GM10248 (cell line): ENCODE data around the gene GPR141.

ENCODE experiments used
- CTCF ChIA-PET: fragments of 300-600 bp; sonication (Branson Sonifier 250); formaldehyde crosslinking; extraction: SDS; loops from one replicate; lab custom pipeline; 2021; ENCODE audit warnings: antibody characterized with exemption; lab: Yijun Ruan, JAX
- POLR2A ChIA-PET: fragments of 350-650 bp; sonication (Branson Sonifier 250); formaldehyde crosslinking; extraction: SDS; loops from one replicate; lab custom pipeline; 2020; ENCODE audit warnings: antibody characterized with exemption; lab: Yijun Ruan, JAX
- DNase-seq: peaks from one replicate; pipeline ENCODE4 v3.0.0; 2012; ENCODE audit errors: extremely low spot score
- TF ChIP-seq, protein P1 (sequence below): IDR thresholded peaks from 2 replicates; pipeline ENCODE4 v1.5.1; 2012; ENCODE audit warnings: mild to moderate bottlenecking, low read depth; ENCODE audit errors: extremely low read depth, missing control alignments, control extremely low read depth

The GPR141 gene

DNA sequence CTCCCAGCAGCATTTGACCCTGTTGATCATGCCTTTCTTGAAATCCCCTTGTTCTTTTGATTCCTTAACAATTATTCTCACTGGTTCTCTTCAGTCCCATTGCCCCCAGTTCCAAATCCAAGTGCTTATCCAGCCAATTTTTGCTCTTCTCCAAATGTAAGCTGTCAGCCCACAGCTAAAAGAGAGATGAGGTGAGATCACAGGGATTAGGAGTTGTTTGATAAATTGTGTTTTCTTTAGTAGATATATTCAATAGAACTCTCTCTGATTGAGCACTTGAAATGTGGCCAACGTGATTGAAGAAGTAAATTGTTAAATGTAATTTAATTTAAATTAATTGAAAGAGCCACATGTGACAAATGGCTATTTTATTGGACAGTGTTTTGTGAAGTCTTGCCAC, 88.2 kb downstream of the GPR141 start:
- TF ChIP-seq, protein P1, sequence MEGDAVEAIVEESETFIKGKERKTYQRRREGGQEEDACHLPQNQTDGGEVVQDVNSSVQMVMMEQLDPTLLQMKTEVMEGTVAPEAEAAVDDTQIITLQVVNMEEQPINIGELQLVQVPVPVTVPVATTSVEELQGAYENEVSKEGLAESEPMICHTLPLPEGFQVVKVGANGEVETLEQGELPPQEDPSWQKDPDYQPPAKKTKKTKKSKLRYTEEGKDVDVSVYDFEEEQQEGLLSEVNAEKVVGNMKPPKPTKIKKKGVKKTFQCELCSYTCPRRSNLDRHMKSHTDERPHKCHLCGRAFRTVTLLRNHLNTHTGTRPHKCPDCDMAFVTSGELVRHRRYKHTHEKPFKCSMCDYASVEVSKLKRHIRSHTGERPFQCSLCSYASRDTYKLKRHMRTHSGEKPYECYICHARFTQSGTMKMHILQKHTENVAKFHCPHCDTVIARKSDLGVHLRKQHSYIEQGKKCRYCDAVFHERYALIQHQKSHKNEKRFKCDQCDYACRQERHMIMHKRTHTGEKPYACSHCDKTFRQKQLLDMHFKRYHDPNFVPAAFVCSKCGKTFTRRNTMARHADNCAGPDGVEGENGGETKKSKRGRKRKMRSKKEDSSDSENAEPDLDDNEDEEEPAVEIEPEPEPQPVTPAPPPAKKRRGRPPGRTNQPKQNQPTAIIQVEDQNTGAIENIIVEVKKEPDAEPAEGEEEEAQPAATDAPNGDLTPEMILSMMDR: no peak
- POLR2A ChIA-PET: no interaction called here
- no peak for DNase-seq
- CTCF ChIA-PET: interaction anchor here (1.4 kb wide), 1 partner anchor 23 kb away, joined by 4 read pairs; no protein-coding TSS in a partner anchor

DNA sequence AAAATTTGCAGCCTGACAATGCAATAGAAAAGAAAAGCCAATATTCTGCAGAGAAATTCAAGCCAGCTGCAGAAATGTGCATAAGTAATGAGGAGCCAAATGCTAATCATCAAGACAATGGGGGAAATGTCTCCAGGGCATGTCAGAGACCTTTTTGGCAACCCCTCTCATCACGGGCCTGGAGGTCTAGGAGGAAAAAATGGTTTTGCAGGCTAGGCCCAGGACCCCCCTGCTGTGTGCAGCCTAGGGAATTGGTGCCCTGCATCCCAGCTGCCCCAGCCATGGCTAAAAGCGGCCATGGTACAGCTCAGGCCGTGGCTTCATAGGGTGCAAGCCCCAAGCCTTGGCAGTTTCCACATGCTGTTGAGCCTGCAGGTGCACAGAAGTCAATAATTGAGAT, 92.4 kb downstream of the GPR141 start:
- POLR2A ChIA-PET: no interaction called here

DNA sequence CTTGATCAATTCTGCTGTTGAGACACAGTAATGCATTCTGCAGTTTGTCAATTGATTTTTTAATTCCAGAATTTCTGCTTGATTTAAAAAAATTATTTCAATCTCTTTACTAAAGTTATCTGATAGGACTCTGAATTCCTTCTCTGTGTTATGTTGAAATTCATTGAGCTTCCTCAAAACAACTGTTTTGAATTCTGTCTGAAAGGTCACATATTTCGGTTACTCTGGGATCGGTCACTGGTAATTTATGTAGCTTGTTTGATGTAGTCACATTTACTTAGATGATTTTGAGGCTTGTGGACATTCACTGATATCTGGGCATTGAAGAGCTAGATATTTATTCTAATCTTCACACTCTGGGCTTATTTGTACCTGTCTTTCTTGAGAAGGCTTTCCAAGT, 97.6 kb downstream of the GPR141 start:
- POLR2A ChIA-PET: no interaction called here
- no peak for DNase-seq
- TF ChIP-seq, protein P1: no peak
- CTCF ChIA-PET: interaction anchor here (1.2 kb wide), 1 partner anchor 31 kb away, joined by 3 read pairs; no protein-coding TSS in a partner anchor

More for the DNA sequence above, 92.4 kb downstream of the GPR141 start:
- no peak for DNase-seq
- TF ChIP-seq, protein P1: no peak
- CTCF ChIA-PET: no interaction called here

DNA sequence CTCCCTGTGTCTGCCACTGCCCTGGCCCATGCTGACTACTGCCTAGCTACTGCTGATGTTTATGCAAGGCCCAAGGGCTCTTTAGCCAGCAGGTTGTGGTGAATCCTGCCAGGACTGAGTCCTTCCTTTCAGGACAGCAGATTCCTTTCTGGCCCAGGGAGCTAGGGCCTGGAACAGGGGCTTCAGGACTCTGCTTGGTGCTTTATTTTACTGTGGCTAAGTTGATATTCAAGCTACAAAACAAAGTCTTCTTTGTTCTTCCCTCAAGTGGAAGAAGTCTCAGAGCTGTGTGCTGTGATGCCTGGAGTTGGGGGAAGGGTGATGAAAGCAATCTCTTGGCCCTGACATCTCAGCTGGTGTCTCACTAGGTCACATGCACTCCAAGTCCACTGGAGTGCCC, 98.6 kb downstream of the GPR141 start:
- CTCF ChIA-PET: interaction anchor here (0.9 to 1.3 kb wide), 2 partner anchors 12 to 37 kb away, joined by 4 read pairs; no protein-coding TSS in a partner anchor
- no peak for DNase-seq
- TF ChIP-seq, protein P1: no peak
- POLR2A ChIA-PET: no interaction called here

DNA sequence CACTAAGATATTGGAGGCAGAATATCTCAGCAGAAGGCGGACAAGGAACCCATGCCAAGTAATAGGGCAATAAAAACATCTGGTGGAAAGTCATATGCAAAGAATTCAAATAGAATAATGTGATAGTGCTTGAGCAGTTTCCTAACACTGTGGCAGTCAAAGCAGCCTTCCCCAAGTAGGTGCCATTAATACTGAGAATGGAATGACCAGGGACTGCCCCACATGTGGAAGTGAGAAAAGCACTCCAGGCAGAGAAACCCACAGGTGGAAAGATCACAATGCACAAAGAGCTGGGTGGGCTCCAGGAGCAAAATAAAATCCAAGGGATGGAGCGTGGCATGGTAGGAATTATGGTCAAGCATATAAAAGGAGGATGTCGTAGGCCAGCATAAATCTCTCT, 100.4 kb downstream of the GPR141 start:
- ChIA-PET CTCF (no interaction called here), POLR2A (no interaction called here)
- TF ChIP-seq, protein P1: no peak
- DNase-seq: no peak

DNA sequence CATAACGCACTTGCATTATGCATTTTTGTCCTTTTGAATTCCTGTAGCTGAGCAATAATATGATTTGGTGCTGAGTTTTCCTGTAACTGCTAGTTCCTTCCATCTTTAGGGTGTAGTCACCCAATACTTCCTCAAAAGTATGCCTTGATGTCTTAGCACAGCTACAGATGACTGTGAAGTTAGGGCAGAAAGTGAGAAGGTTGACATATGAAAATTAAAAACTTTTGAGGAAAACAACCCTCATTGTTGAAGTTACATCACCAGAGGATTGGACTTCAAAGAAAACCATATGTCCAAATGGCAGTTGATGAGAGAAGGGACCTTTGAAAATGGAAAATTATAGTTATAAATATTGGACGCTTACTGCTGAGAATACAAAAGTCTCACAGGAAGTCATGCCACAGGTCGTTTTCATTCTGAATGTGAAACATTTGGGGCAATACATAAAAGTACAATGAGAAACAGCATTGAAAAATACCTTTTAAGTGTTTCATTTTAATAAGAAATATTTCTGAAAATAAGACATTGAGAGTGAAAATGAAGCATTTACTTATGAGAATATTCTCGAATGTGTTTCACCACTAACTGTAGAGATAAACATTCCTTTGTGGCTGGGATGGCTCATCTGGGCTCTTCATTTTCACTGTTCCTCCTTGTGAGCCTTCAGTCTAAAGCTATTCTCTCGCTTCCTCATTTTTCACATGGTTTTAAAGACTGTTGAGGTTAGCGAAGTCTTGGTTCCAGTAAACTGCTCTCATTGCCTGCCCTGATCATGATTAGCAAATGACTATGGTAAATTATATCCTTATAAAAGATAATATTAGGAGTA, 103.4 kb downstream of the GPR141 start:
- ChIA-PET CTCF (interaction anchor here (0.7 to 1.5 kb wide), 4 partner anchors 9 to 55 kb away, joined by 3 read pairs; no protein-coding TSS in a partner anchor), POLR2A (no interaction called here)
- DNase-seq: peak; percentile 32
- TF ChIP-seq, protein P1: no peak
